Measurements from ENCODE around the gene FARS2.

FARS2 gene

GRCh38 chr6:5300206-5300764 is 39.0 kb downstream of the FARS2 start:
- no CpG with 5 or more reads among the region's 1 CpG for WGBS (ENCODE audit: extremely low coverage, insufficient coverage, insufficient read length)
- Histone ChIP-seq H4K8ac (ENCODE audit: low read depth, low read length) (no peak overlapping the region), H3K4me3 (ENCODE audit: low read depth, low read length) (no peak overlapping the region), H3K4me2 (ENCODE audit: low read length) (no peak overlapping the region), H3K4ac (ENCODE audit: low read depth, low read length) (no peak overlapping the region), H3K14ac (ENCODE audit: low read length) (no peak overlapping the region), H3K9ac (ENCODE audit: low read length) (no peak overlapping the region), H3K79me2 (ENCODE audit: control insufficient read depth, insufficient read depth, low read length, poor library complexity) (no peaks in the 10 kb centered on the region), H2BK120ac (ENCODE audit: insufficient read depth, low read length, poor library complexity) (no peak overlapping the region), H3K27me3 (ENCODE audit: insufficient read depth, low read length) (no peaks in the 10 kb centered on the region), H4K12ac (ENCODE audit: low read depth, low read length) (no peak overlapping the region), H3K27ac (ENCODE audit: low read depth, low read length) (no peak overlapping the region), H3K23ac (ENCODE audit: low read length) (no peak overlapping the region), H2AFZ (ENCODE audit: insufficient read depth, low read length, poor library complexity) (no peak overlapping the region), H3K4me1 (ENCODE audit: control insufficient read depth in 1 of 2, insufficient read depth in 2 of 2, low read length in 2 of 2) (no peaks in the 10 kb centered on the region), H3K36me3 (ENCODE audit: control insufficient read depth in 1 of 2, insufficient read depth in 2 of 2, low read length in 2 of 2) (no peaks in the 10 kb centered on the region), H4K91ac (ENCODE audit: low read depth, low read length) (no peak overlapping the region), H2BK5ac (ENCODE audit: low read depth, low read length, poor library complexity) (no peak overlapping the region), H3K18ac (ENCODE audit: low read length) (no peak overlapping the region), H2BK12ac (ENCODE audit: low read length) (no peak overlapping the region), H3K9me3 (ENCODE audit: insufficient read depth, low read depth, low read length) (no peaks in the 10 kb centered on the region), H3K79me1 (ENCODE audit: low read length) (no peaks in the 10 kb centered on the region), H2AK5ac (ENCODE audit: low read length) (no peak overlapping the region)
- DNase-seq, result no peak

- no peak overlapping the region for H2BK12ac ChIP-seq (ENCODE audit: low read length)
- no peak overlapping the region for H3K27ac ChIP-seq (ENCODE audit: low read depth, low read length)
- H3K79me2 ChIP-seq (ENCODE audit: control insufficient read depth, insufficient read depth, low read length, poor library complexity), result no peaks in the 10 kb centered on the region
- no peak overlapping the region for H2AK5ac ChIP-seq (ENCODE audit: low read length)
- H4K8ac ChIP-seq (ENCODE audit: low read depth, low read length), result no peak overlapping the region
- H3K23ac ChIP-seq (ENCODE audit: low read length), result no peak overlapping the region
- no peak overlapping the region for H3K9ac ChIP-seq (ENCODE audit: low read length)
- DNase-seq, result no peak
- H3K27me3 ChIP-seq (ENCODE audit: insufficient read depth, low read length), result no peaks in the 10 kb centered on the region
- H3K36me3 ChIP-seq (ENCODE audit: control insufficient read depth in 1 of 2, insufficient read depth in 2 of 2, low read length in 2 of 2), result no peaks in the 10 kb centered on the region
- no peak overlapping the region for H4K12ac ChIP-seq (ENCODE audit: low read depth, low read length)
- no peak overlapping the region for H4K91ac ChIP-seq (ENCODE audit: low read depth, low read length)
- H2BK5ac ChIP-seq (ENCODE audit: low read depth, low read length, poor library complexity), result no peak overlapping the region
- H3K4me2 ChIP-seq (ENCODE audit: low read length), result no peak overlapping the region
- H3K79me1 ChIP-seq (ENCODE audit: low read length), result no peaks in the 10 kb centered on the region
- no peak overlapping the region for H3K18ac ChIP-seq (ENCODE audit: low read length)
- H2AFZ ChIP-seq (ENCODE audit: insufficient read depth, low read length, poor library complexity), result no peak overlapping the region
- no CpG with 5 or more reads among the region's 10 CpGs for WGBS (ENCODE audit: extremely low coverage, insufficient coverage, insufficient read length)
- H3K9me3 ChIP-seq (ENCODE audit: insufficient read depth, low read depth, low read length), result no peaks in the 10 kb centered on the region
- H3K4me1 ChIP-seq (ENCODE audit: control insufficient read depth in 1 of 2, insufficient read depth in 2 of 2, low read length in 2 of 2), result no peaks in the 10 kb centered on the region
- H2BK120ac ChIP-seq (ENCODE audit: insufficient read depth, low read length, poor library complexity), result no peak overlapping the region
- no peak overlapping the region for H3K4ac ChIP-seq (ENCODE audit: low read depth, low read length)
- H3K14ac ChIP-seq (ENCODE audit: low read length), result no peak overlapping the region
- no peak overlapping the region for H3K4me3 ChIP-seq (ENCODE audit: low read depth, low read length)
Observed at GRCh38 chr6:5302220-5302946, 41.1 kb downstream of the FARS2 start.

DNA sequence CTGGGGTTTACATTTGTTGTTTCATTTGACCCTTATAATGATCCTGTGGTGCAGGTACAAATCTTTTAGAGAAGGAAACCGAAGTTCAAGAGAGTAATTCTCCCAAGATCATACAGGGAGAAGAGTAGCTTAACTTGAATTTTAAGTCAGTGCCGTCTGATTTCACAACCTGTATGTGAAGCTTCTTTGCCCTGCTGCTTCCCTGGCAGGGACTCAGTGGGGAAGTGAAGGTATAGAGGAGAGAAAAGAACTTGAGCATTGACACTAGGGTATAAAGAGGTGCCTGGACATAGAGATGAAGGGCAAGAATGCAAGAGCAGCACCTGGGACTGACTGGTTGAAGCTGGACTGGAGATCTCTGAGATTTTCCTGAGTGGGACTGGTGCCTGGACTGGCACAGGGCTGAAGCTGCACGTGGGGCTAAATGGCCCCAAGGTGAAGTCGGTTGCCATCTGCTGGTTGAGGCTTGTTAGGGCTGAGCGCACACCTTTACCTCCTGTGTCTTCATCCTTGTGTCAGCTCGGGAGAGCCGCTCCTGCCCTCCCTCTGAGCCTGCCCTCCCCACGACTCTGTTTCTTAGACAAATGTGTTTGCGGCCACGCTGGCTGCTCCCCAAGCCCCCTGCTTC is 41.8 kb downstream of the FARS2 start:
- no peak overlapping the region for H3K23ac ChIP-seq (ENCODE audit: low read length)
- no peak overlapping the region for H4K12ac ChIP-seq (ENCODE audit: low read depth, low read length)
- no peak overlapping the region for H3K14ac ChIP-seq (ENCODE audit: low read length)
- H3K79me2 ChIP-seq (ENCODE audit: control insufficient read depth, insufficient read depth, low read length, poor library complexity), result no peaks in the 10 kb centered on the region
- no peak overlapping the region for H4K8ac ChIP-seq (ENCODE audit: low read depth, low read length)
- no peaks in the 10 kb centered on the region for H3K9me3 ChIP-seq (ENCODE audit: insufficient read depth, low read depth, low read length)
- no peak overlapping the region for H4K91ac ChIP-seq (ENCODE audit: low read depth, low read length)
- H2AK5ac ChIP-seq (ENCODE audit: low read length), result no peak overlapping the region
- H3K4me3 ChIP-seq (ENCODE audit: low read depth, low read length), result no peak overlapping the region
- no peak overlapping the region for H3K27ac ChIP-seq (ENCODE audit: low read depth, low read length)
- no peaks in the 10 kb centered on the region for H3K27me3 ChIP-seq (ENCODE audit: insufficient read depth, low read length)
- H3K79me1 ChIP-seq (ENCODE audit: low read length), result no peaks in the 10 kb centered on the region
- H3K9ac ChIP-seq (ENCODE audit: low read length), result no peak overlapping the region
- no peak overlapping the region for H3K4ac ChIP-seq (ENCODE audit: low read depth, low read length)
- no CpG with 5 or more reads among the region's 10 CpGs for WGBS (ENCODE audit: extremely low coverage, insufficient coverage, insufficient read length)
- H2BK5ac ChIP-seq (ENCODE audit: low read depth, low read length, poor library complexity), result no peak overlapping the region
- H2BK12ac ChIP-seq (ENCODE audit: low read length), result no peak overlapping the region
- DNase-seq, result peak; percentile 55 to 80
- no peaks in the 10 kb centered on the region for H3K4me1 ChIP-seq (ENCODE audit: control insufficient read depth in 1 of 2, insufficient read depth in 2 of 2, low read length in 2 of 2)
- no peak overlapping the region for H2AFZ ChIP-seq (ENCODE audit: insufficient read depth, low read length, poor library complexity)
- no peak overlapping the region for H3K18ac ChIP-seq (ENCODE audit: low read length)
- H2BK120ac ChIP-seq (ENCODE audit: insufficient read depth, low read length, poor library complexity), result no peak overlapping the region
- no peaks in the 10 kb centered on the region for H3K36me3 ChIP-seq (ENCODE audit: control insufficient read depth in 1 of 2, insufficient read depth in 2 of 2, low read length in 2 of 2)
- no peak overlapping the region for H3K4me2 ChIP-seq (ENCODE audit: low read length)

DNA sequence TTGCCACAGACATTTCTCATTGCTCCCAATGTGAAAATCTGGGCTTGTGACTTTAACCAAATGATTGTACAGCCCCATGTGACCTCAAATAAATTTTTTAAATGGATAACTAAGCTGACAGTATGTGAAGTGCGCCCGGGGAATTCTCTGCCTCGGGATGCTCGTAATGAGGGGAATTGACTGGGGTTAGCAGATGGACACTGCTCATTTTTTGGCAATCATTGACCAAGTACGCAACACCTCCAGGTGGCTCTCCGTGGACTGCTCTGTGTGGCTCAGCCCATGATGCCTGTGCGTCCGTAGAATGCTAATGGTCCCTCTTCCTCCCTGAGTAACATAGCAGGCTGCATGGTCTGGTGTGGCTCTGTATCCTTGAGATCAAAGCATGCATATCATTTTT is 42.4 kb downstream of the FARS2 start:
- Histone ChIP-seq H4K12ac (ENCODE audit: low read depth, low read length) (no peak overlapping the region), H2AFZ (ENCODE audit: insufficient read depth, low read length, poor library complexity) (no peak overlapping the region), H3K4me1 (ENCODE audit: control insufficient read depth in 1 of 2, insufficient read depth in 2 of 2, low read length in 2 of 2) (no peaks in the 10 kb centered on the region), H3K9me3 (ENCODE audit: insufficient read depth, low read depth, low read length) (no peaks in the 10 kb centered on the region), H2BK12ac (ENCODE audit: low read length) (no peak overlapping the region), H3K23ac (ENCODE audit: low read length) (no peak overlapping the region), H3K4ac (ENCODE audit: low read depth, low read length) (no peak overlapping the region), H3K9ac (ENCODE audit: low read length) (no peak overlapping the region), H4K8ac (ENCODE audit: low read depth, low read length) (no peak overlapping the region), H2AK5ac (ENCODE audit: low read length) (no peak overlapping the region), H4K91ac (ENCODE audit: low read depth, low read length) (no peak overlapping the region), H3K79me2 (ENCODE audit: control insufficient read depth, insufficient read depth, low read length, poor library complexity) (no peaks in the 10 kb centered on the region), H3K27me3 (ENCODE audit: insufficient read depth, low read length) (no peaks in the 10 kb centered on the region), H3K79me1 (ENCODE audit: low read length) (no peaks in the 10 kb centered on the region), H3K4me3 (ENCODE audit: low read depth, low read length) (no peak overlapping the region), H3K36me3 (ENCODE audit: control insufficient read depth in 1 of 2, insufficient read depth in 2 of 2, low read length in 2 of 2) (no peaks in the 10 kb centered on the region), H3K4me2 (ENCODE audit: low read length) (no peak overlapping the region), H3K18ac (ENCODE audit: low read length) (no peak overlapping the region), H2BK5ac (ENCODE audit: low read depth, low read length, poor library complexity) (no peak overlapping the region), H2BK120ac (ENCODE audit: insufficient read depth, low read length, poor library complexity) (no peak overlapping the region), H3K27ac (ENCODE audit: low read depth, low read length) (no peak overlapping the region), H3K14ac (ENCODE audit: low read length) (no peak overlapping the region)
- DNase-seq, result no peak
- WGBS (ENCODE audit: extremely low coverage, insufficient coverage, insufficient read length), result no CpG with 5 or more reads among the region's 8 CpGs
